ENCODE data around the gene PRRX2. TPM values are rescaled to one million over a fixed set of nuclear protein-coding genes. Genes with fewer than 3 reads are reported as not detected.

Gene PRRX2
- total and polyA plus RNA-seq, 12 donors, result 0.21 to 3.0 (median 0.45) TPM

GRCh38 chr9:129665814-129666520 lies 520 bp downstream of the PRRX2 start:
- Histone ChIP-seq H3K27me3 (peaks cover 5 to 61% (median 44%) of the 10 kb centered on the region in 7 donors), H3K4me3 (peak overlapping the region in 9 of 10 donors; percentile 22 to 57 (median 48)), H3K27ac (no peak overlapping the region), H3K9me3 (no peaks in the 10 kb centered on the region), H3K4me1 (peaks cover 0 to 17% (median 5%) of the 10 kb centered on the region in 9 donors), H3K36me3 (no peaks in the 10 kb centered on the region)
- no peak for TF ChIP-seq CTCF (IDR thresholded peaks at IDR 0.05)
- ATAC-seq, result peak in 1 of 8 donors; percentile 13
- no peak for DNase-seq
- WGBS, 2 donors, result 4 to 5% methylated on average over 45 to 88 of the region's 88 CpGs
- intact Hi-C loops (cut with DNase I), result no loop called here

GRCh38 chr9:129666575-129666974 lies 1.1 kb downstream of the PRRX2 start:
- DNase-seq, result no peak
- H3K4me3 ChIP-seq, result peak overlapping the region in 6 of 10 donors; percentile 29 to 50 (median 40)
- H3K27ac ChIP-seq, result no peak overlapping the region
- peaks cover 5 to 61% (median 44%) of the 10 kb centered on the region in 7 donors for H3K27me3 ChIP-seq
- WGBS, 2 donors, result 34 to 36% methylated on average over 13 of the region's 13 CpGs
- intact Hi-C loops (cut with DNase I), result no loop called here
- H3K4me1 ChIP-seq, result peaks cover 0 to 17% (median 5%) of the 10 kb centered on the region in 9 donors
- no peaks in the 10 kb centered on the region for H3K36me3 ChIP-seq
- no peak for TF ChIP-seq CTCF (IDR thresholded peaks at IDR 0.05)
- no peaks in the 10 kb centered on the region for H3K9me3 ChIP-seq
- no peak for ATAC-seq

GRCh38 chr9:129667378-129667777 lies 1.9 kb downstream of the PRRX2 start:
- intact Hi-C loops (cut with DNase I), result no loop called here
- Histone ChIP-seq H3K4me3 (no peak overlapping the region), H3K4me1 (peaks cover 0 to 17% (median 5%) of the 10 kb centered on the region in 9 donors), H3K36me3 (no peaks in the 10 kb centered on the region), H3K27ac (no peak overlapping the region), H3K9me3 (no peaks in the 10 kb centered on the region), H3K27me3 (peaks cover 5 to 61% (median 44%) of the 10 kb centered on the region in 7 donors)
- DNase-seq, result no peak
- TF ChIP-seq CTCF (IDR thresholded peaks at IDR 0.05), result no peak
- no peak for ATAC-seq
- WGBS, 2 donors, result 76 to 82% methylated on average over 11 of the region's 11 CpGs

GRCh38 chr9:129667850-129668249 lies 2.4 kb downstream of the PRRX2 start:
- H3K4me1 ChIP-seq, result peaks cover 0 to 17% (median 5%) of the 10 kb centered on the region in 9 donors
- no peak for DNase-seq
- no peak overlapping the region for H3K4me3 ChIP-seq

More at GRCh38 chr9:129667850-129668249, 2.4 kb downstream of the PRRX2 start:
- WGBS, 2 donors, result 86 to 88% methylated on average over 9 of the region's 9 CpGs
- no peaks in the 10 kb centered on the region for H3K9me3 ChIP-seq
- TF ChIP-seq CTCF (IDR thresholded peaks at IDR 0.05), result no peak
- ATAC-seq, result no peak
- peaks cover 5 to 61% (median 44%) of the 10 kb centered on the region in 7 donors for H3K27me3 ChIP-seq
- no peaks in the 10 kb centered on the region for H3K36me3 ChIP-seq
- intact Hi-C loops (cut with DNase I), result no loop called here
- H3K27ac ChIP-seq, result no peak overlapping the region
